ENCODE data around the gene PHLDB1. TPM values are rescaled to one million over a fixed set of nuclear protein-coding genes. Genes with fewer than 3 reads are reported as not detected.

The PHLDB1 gene
- total and polyA plus RNA-seq, 2 donors (not counting 3 experiments of a cell fraction or from before 2014, with no cell fraction given) = 99.7 to 183 TPM

- Histone ChIP-seq H3K9me1 (replicated peaks; ENCODE audit: control insufficient read depth, extremely low read depth, insufficient read depth, low read length) (no peaks in the 10 kb centered on the region), H3K36me3 (ENCODE audit: control insufficient read depth in 2 of 2, extremely low read depth in 1 of 2, insufficient read depth in 2 of 2, low read length in 2 of 2) (peaks cover 34 to 54% of the 10 kb centered on the region in 2 experiments), H3K4me1 (ENCODE audit: control insufficient read depth, extremely low read depth, insufficient read depth, low read length) (peaks cover 2% of the 10 kb centered on the region), H3K9ac (replicated peaks; ENCODE audit: extremely low read depth, insufficient read depth, low read length) (no peak overlapping the region), H3K27ac (ENCODE audit: insufficient read depth, low read depth, low read length) (no peak overlapping the region), H3K27me3 (ENCODE audit: control insufficient read depth in 2 of 2, insufficient read depth in 2 of 2, low read length in 2 of 2) (no peaks in the 10 kb centered on the region), H3K9me3 (replicated peaks; ENCODE audit: control insufficient read depth, insufficient read depth, low read length) (no peaks in the 10 kb centered on the region), H3K4me2 (ENCODE audit: insufficient read depth, low read length) (no peak overlapping the region), H4K20me1 (replicated peaks; ENCODE audit: control insufficient read depth, extremely low read depth, insufficient read depth, low read length) (no peaks in the 10 kb centered on the region), H2AFZ (ENCODE audit: low read depth, low read length) (no peak overlapping the region), H3K79me2 (ENCODE audit: control insufficient read depth, insufficient read depth, low read length) (no peaks in the 10 kb centered on the region), H3K4me3 (replicated peaks in 1 of 3; ENCODE audit: insufficient read depth in 1 of 3, low read depth in 1 of 3, low read length in 3 of 3) (no peak overlapping the region)
- CTCF ChIA-PET = interaction anchor here (1.3 to 1.5 kb wide), 2 partner anchors 15 to 59 kb away, joined by 3 to 5 read pairs; no protein-coding TSS in a partner anchor
- no TSS peak for BruUV-seq (replicated peaks)
- FAIRE-seq = no peak
- dilution Hi-C loops (cut with MboI; ENCODE audit: extremely low pct_ligation_motif_present, low sequenced_read_pairs) (no loop called here), intact Hi-C loops (cut with micrococcal nuclease) (no loop called here)
- POLR2A ChIA-PET = no interaction called here
- no peak for TF ChIP-seq MAX (IDR thresholded peaks at IDR 0.05; ENCODE audit: insufficient read depth, insufficient read length)
- TF ChIP-seq JUN (IDR thresholded peaks at IDR 0.05; ENCODE audit: borderline replicate concordance, insufficient read depth, insufficient read length, low read depth) = no peak
- TF ChIP-seq POLR2AphosphoS5 (IDR thresholded peaks at IDR 0.05; ENCODE audit: insufficient read depth, low read depth, low read length) = no peak
- no peak for TF ChIP-seq FOS (IDR thresholded peaks at IDR 0.05; ENCODE audit: borderline replicate concordance, insufficient read depth, low read length)
- no peak for TF ChIP-seq MYC (IDR thresholded peaks at IDR 0.05; ENCODE audit: low read depth, low read length)
- no peak for TF ChIP-seq GATA2 (IDR thresholded peaks at IDR 0.05; ENCODE audit: insufficient read depth, insufficient read length, low read depth, low read length)
- TF ChIP-seq, protein P1, sequence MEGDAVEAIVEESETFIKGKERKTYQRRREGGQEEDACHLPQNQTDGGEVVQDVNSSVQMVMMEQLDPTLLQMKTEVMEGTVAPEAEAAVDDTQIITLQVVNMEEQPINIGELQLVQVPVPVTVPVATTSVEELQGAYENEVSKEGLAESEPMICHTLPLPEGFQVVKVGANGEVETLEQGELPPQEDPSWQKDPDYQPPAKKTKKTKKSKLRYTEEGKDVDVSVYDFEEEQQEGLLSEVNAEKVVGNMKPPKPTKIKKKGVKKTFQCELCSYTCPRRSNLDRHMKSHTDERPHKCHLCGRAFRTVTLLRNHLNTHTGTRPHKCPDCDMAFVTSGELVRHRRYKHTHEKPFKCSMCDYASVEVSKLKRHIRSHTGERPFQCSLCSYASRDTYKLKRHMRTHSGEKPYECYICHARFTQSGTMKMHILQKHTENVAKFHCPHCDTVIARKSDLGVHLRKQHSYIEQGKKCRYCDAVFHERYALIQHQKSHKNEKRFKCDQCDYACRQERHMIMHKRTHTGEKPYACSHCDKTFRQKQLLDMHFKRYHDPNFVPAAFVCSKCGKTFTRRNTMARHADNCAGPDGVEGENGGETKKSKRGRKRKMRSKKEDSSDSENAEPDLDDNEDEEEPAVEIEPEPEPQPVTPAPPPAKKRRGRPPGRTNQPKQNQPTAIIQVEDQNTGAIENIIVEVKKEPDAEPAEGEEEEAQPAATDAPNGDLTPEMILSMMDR (IDR thresholded peaks at IDR 0.05; ENCODE audit: extremely low read depth in 1 of 2, insufficient read depth in 1 of 2, low read depth in 1 of 2, low read length in 2 of 2) = no peak
- no peak for TF ChIP-seq POLR2A (IDR thresholded peaks at IDR 0.05; ENCODE audit: low read depth, low read length)
- no peak for TF ChIP-seq EZH2 (IDR thresholded peaks at IDR 0.05; ENCODE audit: borderline replicate concordance, low read depth, low read length, severe bottlenecking)
- no peak for DNase-seq (ENCODE audit: low read depth, low spot score)
These were observed 46.4 kb downstream of the PHLDB1 start for GRCh38 chr11:118653684-118654390.
